Naive thymus-derived CD8-positive, alpha-beta T cell (primary cell): Measurements from ENCODE around the gene ARID3C. TPM values are rescaled to one million over a fixed set of nuclear protein-coding genes. Genes with fewer than 3 reads are reported as not detected.
A peak's percentile ranks its signal among the peaks of the same experiment; 100 is the strongest.

Experiments used
- ATAC-seq, 2 donors: fragments of 150-1000 bp; cut with Tn5 transposase in 1 of 2; sonication (Bioruptor Pico), chemical (Tn5 transposase) in 1 of 2; 1 replicate in 1 of 2; 2 replicates in 1 of 2; pipeline ENCODE4 v1.10.0; 2021; ENCODE audit warnings: mild to moderate bottlenecking in 2 of 2, moderate library complexity in 2 of 2
- POLR2A ChIA-PET: fragments of 350-600 bp; sonication (Branson Sonifier 250); formaldehyde crosslinking; loops from one replicate; lab custom pipeline; 2021; ENCODE audit warnings: antibody characterized with exemption; lab: Charles Lee
- DNase-seq, 10 donors: peaks; one replicate each; pipeline versions ENCODE4 v3.0.0 to v3.0.0-alpha.2; 2020 to 2022
- H3K27ac Mint-ChIP-seq, 10 donors: one replicate each; pipeline ENCODE4 v1.8.0; 2020 to 2022; ENCODE audit warnings: mild to moderate bottlenecking in 10 of 10, mixed read lengths in 10 of 10, moderate library complexity in 4 of 10, inconsistent platforms in 1 of 10
- H3K27me3 Mint-ChIP-seq, 5 donors: one replicate each; pipeline ENCODE4 v1.8.0; 2021 to 2022; ENCODE audit warnings: mixed read lengths in 5 of 5
- H3K36me3 Mint-ChIP-seq, 3 donors: one replicate each; pipeline ENCODE4 v1.8.0; 2020 to 2022; ENCODE audit warnings: mixed read lengths in 3 of 3, mild to moderate bottlenecking in 2 of 3, inconsistent platforms in 1 of 3
- H3K4me1 Mint-ChIP-seq, 4 donors: one replicate each; pipeline ENCODE4 v1.8.0; 2021 to 2022; ENCODE audit warnings: mixed read lengths in 4 of 4
- H3K4me3 Mint-ChIP-seq, 10 donors: one replicate each; pipeline ENCODE4 v1.8.0; 2020 to 2022; ENCODE audit warnings: mild to moderate bottlenecking in 10 of 10, mixed read lengths in 10 of 10, moderate library complexity in 6 of 10, inconsistent platforms in 1 of 10
- H3K9me3 Mint-ChIP-seq, 9 donors: one replicate each; pipeline ENCODE4 v1.8.0; 2020 to 2022; ENCODE audit warnings: mixed read lengths in 9 of 9, mild to moderate bottlenecking in 3 of 9, inconsistent platforms in 1 of 9, moderate library complexity in 1 of 9
- polyA plus RNA-seq, 3 donors: library from polyadenylated mRNA; unstranded; fragments of 300-500 nt; fragmentation: Illumina TruSeq; gene quantifications; one replicate each; pipeline ENCODE4 v1.2.3, GENCODE V29; 2021
- total RNA-seq, 8 experiments: library from RNA in 2 of 8; stranded (reverse) in 2 of 8; gene quantifications; one replicate each; pipeline ENCODE4 v1.2.3 and lab custom pipeline; 2021 to 2026

ARID3C gene
- total and polyA plus RNA-seq, 5 experiments from 2014 or later, result 0.27 TPM; not detected in 4

DNA sequence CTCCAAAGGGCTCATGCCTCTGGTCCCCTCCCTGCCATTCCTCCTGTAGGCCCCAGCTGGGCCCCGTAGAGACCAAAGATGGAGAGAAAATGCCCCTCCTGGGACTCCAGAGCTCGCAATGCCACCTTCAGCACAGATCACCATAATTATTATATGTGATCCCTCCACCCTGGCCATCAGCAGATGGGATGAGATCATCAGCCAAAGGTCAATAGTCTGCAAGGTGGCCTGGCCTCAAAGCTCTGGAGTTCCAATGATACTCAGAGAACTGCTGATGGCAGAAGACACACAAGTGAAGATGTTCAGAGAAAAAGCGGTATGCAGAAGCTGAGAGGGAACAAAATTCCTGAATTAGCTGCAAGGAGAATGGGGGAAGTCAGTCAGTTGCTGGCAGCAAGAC lies 22.0 kb downstream of the ARID3C start:
- DNase-seq, result no peak
- H3K4me3 Mint-ChIP-seq, result no peak overlapping the region
- POLR2A ChIA-PET, result interaction anchor here (1.4 kb wide), 1 partner anchor 13 kb away, joined by 4 read pairs; the partner anchor contains the start of gene DCTN3
- H3K4me1 Mint-ChIP-seq, result peaks cover 5 to 18% (median 16%) of the 10 kb centered on the region in 4 donors
- H3K27ac Mint-ChIP-seq, result no peak overlapping the region
- no peaks in the 10 kb centered on the region for H3K9me3 Mint-ChIP-seq
- H3K27me3 Mint-ChIP-seq, result peaks cover 0 to 6% (median 2%) of the 10 kb centered on the region in 5 donors
- no peak for ATAC-seq
- no peaks in the 10 kb centered on the region for H3K36me3 Mint-ChIP-seq

DNA sequence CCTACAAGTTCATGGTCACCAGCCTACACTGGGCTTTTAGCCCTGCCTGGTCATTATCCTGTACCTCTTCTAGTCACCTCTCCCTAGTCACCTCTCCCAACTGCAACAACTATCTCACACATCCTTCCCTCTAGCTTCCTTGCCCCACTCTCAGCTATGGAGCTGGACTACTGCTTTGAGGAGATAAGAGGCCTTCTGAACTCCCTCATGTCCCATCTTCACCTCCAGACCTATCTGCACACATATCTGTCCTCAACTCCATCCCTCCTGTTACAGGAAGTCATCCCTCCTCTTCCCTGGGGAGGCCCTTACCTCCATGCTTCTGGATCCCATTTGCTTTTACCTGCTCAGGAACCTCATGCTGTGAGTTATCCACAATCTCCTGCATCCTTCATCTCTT lies 22.7 kb downstream of the ARID3C start:
- H3K4me3 Mint-ChIP-seq, result no peak overlapping the region
- DNase-seq, result no peak
- no peaks in the 10 kb centered on the region for H3K36me3 Mint-ChIP-seq
- H3K27ac Mint-ChIP-seq, result no peak overlapping the region
- POLR2A ChIA-PET, result interaction anchor here (1.4 kb wide), 1 partner anchor 14 kb away, joined by 4 read pairs; the partner anchor contains the start of gene DCTN3
- no peak for ATAC-seq
- H3K4me1 Mint-ChIP-seq, result peaks cover under 1 to 12% (median 11%) of the 10 kb centered on the region in 4 donors
- H3K27me3 Mint-ChIP-seq, result peaks cover 0 to 8% (median 3%) of the 10 kb centered on the region in 5 donors
- no peaks in the 10 kb centered on the region for H3K9me3 Mint-ChIP-seq

DNA sequence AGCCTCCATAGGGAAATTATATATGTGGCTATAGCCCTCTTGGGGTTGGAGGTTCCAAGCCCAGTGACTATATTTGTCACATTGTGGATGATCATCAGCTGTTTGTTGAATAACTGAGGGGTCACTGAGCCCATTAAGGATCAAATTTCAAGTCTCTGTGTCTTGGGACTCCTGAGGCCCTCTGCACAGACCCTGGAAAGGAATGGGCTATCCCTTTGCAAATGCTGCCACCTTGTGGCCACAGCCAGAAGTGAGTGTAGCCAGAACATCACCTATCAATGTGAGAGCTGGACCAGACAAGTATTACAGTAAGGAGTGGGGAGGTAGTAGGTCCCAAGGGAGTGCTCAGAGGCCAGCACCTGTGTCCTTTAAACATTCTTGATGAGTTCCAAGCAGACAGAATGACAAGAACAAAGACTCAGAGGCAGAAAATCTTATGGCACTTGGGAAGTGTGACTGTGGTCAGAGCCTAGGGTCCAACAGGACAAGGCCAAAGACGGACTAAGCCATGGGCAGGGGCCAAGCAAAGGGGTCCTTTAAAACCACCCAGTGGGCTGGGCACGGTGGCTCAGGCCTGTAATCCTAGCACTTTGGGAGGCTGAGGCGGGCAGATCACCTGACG lies 25.1 kb downstream of the ARID3C start:
- POLR2A ChIA-PET, result no interaction called here
- peaks cover 0 to 8% (median 3%) of the 10 kb centered on the region in 5 donors for H3K27me3 Mint-ChIP-seq
- DNase-seq (peak; percentile 61 to 87 (median 77)), ATAC-seq (peak; percentile 99)
- no peaks in the 10 kb centered on the region for H3K4me1 Mint-ChIP-seq
- H3K9me3 Mint-ChIP-seq, result no peaks in the 10 kb centered on the region
- H3K36me3 Mint-ChIP-seq, result no peaks in the 10 kb centered on the region
- peak overlapping the region in 1 of 10 donors; percentile 30 for H3K27ac Mint-ChIP-seq
- no peak overlapping the region for H3K4me3 Mint-ChIP-seq

- DNase-seq, result no peak
- no peak for ATAC-seq
- Mint-ChIP-seq H3K27me3 (peaks cover 3 to 14% (median 10%) of the 10 kb centered on the region in 5 donors), H3K9me3 (no peaks in the 10 kb centered on the region), H3K4me3 (no peak overlapping the region), H3K4me1 (no peaks in the 10 kb centered on the region), H3K27ac (no peak overlapping the region), H3K36me3 (no peaks in the 10 kb centered on the region)
- POLR2A ChIA-PET, result no interaction called here
These were observed 26.8 kb downstream of the ARID3C start for GRCh38 chr9:34601937-34602573.

GRCh38 chr9:34600908-34601307 lies 28.0 kb downstream of the ARID3C start:
- POLR2A ChIA-PET, result no interaction called here
- no peak overlapping the region for H3K4me3 Mint-ChIP-seq
- ATAC-seq (no peak), DNase-seq (no peak)
- H3K4me1 Mint-ChIP-seq, result no peaks in the 10 kb centered on the region
- no peaks in the 10 kb centered on the region for H3K36me3 Mint-ChIP-seq
- no peaks in the 10 kb centered on the region for H3K9me3 Mint-ChIP-seq
- no peak overlapping the region for H3K27ac Mint-ChIP-seq
- H3K27me3 Mint-ChIP-seq, result peaks cover 11 to 22% (median 19%) of the 10 kb centered on the region in 5 donors

GRCh38 chr9:34599546-34599945 lies 29.3 kb downstream of the ARID3C start:
- DNase-seq (no peak), ATAC-seq (no peak)
- Mint-ChIP-seq H3K27me3 (peaks cover 12 to 29% (median 22%) of the 10 kb centered on the region in 5 donors), H3K9me3 (no peaks in the 10 kb centered on the region), H3K36me3 (peaks cover 0 to 5% (median 0%) of the 10 kb centered on the region in 3 donors), H3K27ac (no peak overlapping the region), H3K4me3 (no peak overlapping the region), H3K4me1 (no peaks in the 10 kb centered on the region)
- POLR2A ChIA-PET, result no interaction called here

DNA sequence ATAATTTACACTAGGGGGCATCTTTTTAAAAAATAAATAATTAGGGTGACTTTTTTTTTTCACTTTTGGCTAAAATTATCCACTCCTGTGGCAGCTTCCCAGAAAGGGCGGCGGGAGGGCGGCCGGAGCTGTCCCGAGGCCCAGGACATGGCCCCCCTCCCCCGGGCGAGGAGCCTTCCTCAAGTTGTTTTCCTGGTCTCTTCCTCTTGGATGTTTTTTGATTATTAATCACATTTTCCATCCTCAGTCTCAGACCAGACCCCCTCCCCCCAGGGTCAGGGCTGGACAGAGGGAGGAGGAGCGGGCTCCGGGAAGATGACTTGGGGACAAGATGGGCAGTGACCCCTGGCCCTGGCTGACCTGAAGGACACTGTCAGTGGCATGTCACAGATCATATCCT lies 34.7 kb downstream of the ARID3C start:
- Mint-ChIP-seq H3K27me3 (peaks cover 26 to 64% (median 48%) of the 10 kb centered on the region in 5 donors), H3K9me3 (no peaks in the 10 kb centered on the region), H3K4me3 (no peak overlapping the region), H3K36me3 (peaks cover 0 to 5% (median 4%) of the 10 kb centered on the region in 3 donors), H3K27ac (no peak overlapping the region), H3K4me1 (peaks cover 16 to 34% (median 22%) of the 10 kb centered on the region in 4 donors)
- POLR2A ChIA-PET, result no interaction called here
- DNase-seq, result no peak
- ATAC-seq, result no peak

- Mint-ChIP-seq H3K4me1 (peaks cover 23 to 44% (median 30%) of the 10 kb centered on the region in 4 donors), H3K27ac (peak overlapping the region in 1 of 10 donors; percentile 51), H3K9me3 (no peaks in the 10 kb centered on the region), H3K4me3 (peak overlapping the region in 9 of 10 donors; percentile 24 to 89 (median 76)), H3K27me3 (peaks cover 34 to 75% (median 58%) of the 10 kb centered on the region in 5 donors), H3K36me3 (peaks cover 0 to 5% (median 4%) of the 10 kb centered on the region in 3 donors)
- DNase-seq (no peak), ATAC-seq (peak; percentile 28 to 48)
- POLR2A ChIA-PET, result no interaction called here
These were observed 35.8 kb downstream of the ARID3C start for GRCh38 chr9:34592895-34593601.

DNA sequence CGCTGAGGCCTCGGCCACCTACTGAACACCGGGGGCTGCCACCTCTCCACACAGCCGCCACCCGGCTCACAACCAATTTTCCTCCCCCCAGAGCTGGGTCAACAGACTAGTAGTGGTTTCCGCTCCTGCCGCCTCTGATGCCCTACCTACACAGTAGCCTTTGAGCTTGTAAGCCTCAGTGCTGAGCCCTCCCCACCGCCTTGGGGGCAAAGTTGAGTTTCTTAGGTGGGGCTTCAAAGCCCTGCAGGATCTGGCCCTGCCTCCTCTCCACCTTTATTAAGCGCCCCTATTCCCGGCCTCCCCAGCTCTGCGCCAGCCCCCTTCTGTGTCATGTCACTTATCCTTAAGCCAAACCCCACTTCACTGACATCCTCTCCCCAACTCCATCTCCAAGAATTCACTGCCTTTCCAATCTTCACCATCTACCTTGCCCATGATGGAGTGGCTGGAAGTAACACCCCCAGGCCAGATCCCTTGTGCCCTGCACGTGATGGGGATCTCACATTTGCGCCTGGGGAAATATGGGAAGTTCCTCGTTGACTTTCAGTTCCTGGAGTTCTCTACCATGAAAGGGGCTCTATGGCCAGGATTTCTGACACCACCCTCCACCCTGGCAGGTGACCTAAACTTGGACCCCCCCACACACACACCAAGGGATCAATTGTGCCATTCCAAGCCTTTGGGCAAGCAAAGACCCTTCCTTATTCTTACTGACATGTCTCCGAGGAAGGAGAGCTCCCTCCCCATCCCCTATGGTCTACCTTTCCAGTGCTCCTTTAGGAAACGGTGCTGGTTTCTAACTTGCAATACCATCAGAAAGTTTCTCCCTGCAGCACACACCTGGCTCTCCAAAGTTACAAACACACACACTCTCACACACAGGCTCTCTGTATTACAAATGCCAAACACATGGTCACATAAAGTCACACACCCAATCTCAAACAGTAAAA lies 36.7 kb downstream of the ARID3C start:
- POLR2A ChIA-PET, result interaction anchor here (1.2 kb wide), 1 partner anchor 13 kb away, joined by 3 read pairs; no protein-coding TSS in a partner anchor
- Mint-ChIP-seq H3K4me3 (peak overlapping the region; percentile 61 to 89 (median 74)), H3K9me3 (no peaks in the 10 kb centered on the region), H3K4me1 (peaks cover 23 to 44% (median 31%) of the 10 kb centered on the region in 4 donors), H3K36me3 (peaks cover 0 to 5% (median 4%) of the 10 kb centered on the region in 3 donors), H3K27me3 (peaks cover 38 to 75% (median 61%) of the 10 kb centered on the region in 5 donors), H3K27ac (peak overlapping the region in 2 of 10 donors; percentile 51 to 56)
- ATAC-seq (peak; percentile 11 to 21), DNase-seq (no peak)

GRCh38 chr9:34591248-34591916 lies 37.5 kb downstream of the ARID3C start:
- peaks cover 43 to 76% (median 64%) of the 10 kb centered on the region in 5 donors for H3K27me3 Mint-ChIP-seq
- DNase-seq (peak; percentile 45 to 83 (median 74)), ATAC-seq (peak; percentile 76 to 87)
- POLR2A ChIA-PET, result interaction anchor here (1.2 kb wide), 1 partner anchor 12 kb away, joined by 3 read pairs; no protein-coding TSS in a partner anchor
- peaks cover 0 to 5% (median 4%) of the 10 kb centered on the region in 3 donors for H3K36me3 Mint-ChIP-seq
- H3K9me3 Mint-ChIP-seq, result no peaks in the 10 kb centered on the region
- peaks cover 23 to 44% (median 31%) of the 10 kb centered on the region in 4 donors for H3K4me1 Mint-ChIP-seq
- peak overlapping the region; percentile 61 to 89 (median 74) for H3K4me3 Mint-ChIP-seq
- peak overlapping the region in 1 of 10 donors; percentile 51 for H3K27ac Mint-ChIP-seq
